Kidney (tissue), 14 donors: ENCODE data around the gene ANTXRL. TPM values are rescaled to one million over a fixed set of nuclear protein-coding genes. Genes with fewer than 3 reads are reported as not detected.
"Not testable (repeated sequence)": the region's sequence is repeated elsewhere in the genome, so short reads cannot be mapped to it uniquely, and the experiment has no call there.

ENCODE experiments used
- DNase-seq, 5 donors: peaks; one replicate each; pipeline ENCODE4 v3.0.0-alpha.2; 2013 to 2020
- FAIRE-seq: peaks from 2 replicates; lab custom pipeline; 2012; peaks lifted over from hg19 to GRCh38; lab: Jason Lieb, UNC
- H3K27ac ChIP-seq, 2 donors: one replicate each; pipeline ENCODE4 v1.7.0; 2013; ENCODE audit warnings: low read depth in 2 of 2, low read length in 2 of 2, inconsistent platforms in 1 of 2
- H3K27me3 ChIP-seq: one replicate; pipeline ENCODE4 v1.7.1; 2013; ENCODE audit warnings: low read length, inconsistent platforms; ENCODE audit not compliant: control insufficient read depth, insufficient read depth
- H3K36me3 ChIP-seq, 3 donors: one replicate each; pipeline versions ENCODE4 v1.7.0 to v1.7.1; 2013; ENCODE audit warnings: low read length in 3 of 3, control low read depth in 1 of 3, inconsistent platforms in 1 of 3; ENCODE audit not compliant: insufficient read depth in 3 of 3, control insufficient read depth in 2 of 3
- H3K4me1 ChIP-seq, 3 donors: one replicate each; pipeline versions ENCODE4 v1.7.0 to v1.7.1; 2013; ENCODE audit warnings: low read length in 3 of 3, inconsistent platforms in 1 of 3, low read depth in 1 of 3; ENCODE audit not compliant: control insufficient read depth in 2 of 3, insufficient read depth in 2 of 3
- H3K4me3 ChIP-seq, 3 donors: one replicate each; pipeline versions ENCODE4 v1.7.0 to v1.8.1; 2013; ENCODE audit warnings: low read length in 3 of 3, control low read depth in 1 of 3, inconsistent platforms in 1 of 3
- H3K9ac ChIP-seq, 3 donors: one replicate each; pipeline versions ENCODE4 v1.7.0 to v1.7.1; 2013; ENCODE audit warnings: low read length in 3 of 3, control low read depth in 1 of 3, inconsistent platforms in 1 of 3
- H3K9me3 ChIP-seq, 3 donors: one replicate each; pipeline versions ENCODE4 v1.7.0 to v1.7.1; 2013; ENCODE audit warnings: low read length in 3 of 3, control low read depth in 1 of 3, inconsistent platforms in 1 of 3; ENCODE audit not compliant: control insufficient read depth in 2 of 3, insufficient read depth in 1 of 3
- intact Hi-C: fragments of 100-400 bp; cut with DNase I; formaldehyde crosslinking; loops from one replicate; pipeline ENCODE4 v1.11.1; 2022
- polyA plus RNA-seq: library from polyadenylated mRNA; stranded (reverse); fragments of 350-450 nt; fragmentation: Illumina TruSeq; extraction: RNeasy Lipid Tissue Mini Kit (QIAGEN cat#74804); gene quantifications from one replicate; pipeline ENCODE4 v1.2.3, GENCODE V29; 2014; ENCODE audit warnings: low read depth, low replicate concordance; ENCODE audit not compliant: insufficient read depth
- total RNA-seq: library from RNA; stranded (reverse); fragmentation: NEBNext Ultra II Directional; extraction: Animal tissue kit (Norgen Biotek cat#: 25700); gene quantifications from one replicate; pipeline ENCODE4 v1.2.1, GENCODE V29; 2021
- TF ChIP-seq, protein P1 (sequence below): IDR thresholded peaks from 3 replicates; pipeline ENCODE4 v1.5.1; 2012; ENCODE audit warnings: mild to moderate bottlenecking, moderate library complexity, borderline replicate concordance; ENCODE audit not compliant: insufficient read depth; ENCODE audit errors: extremely low read depth
- donor health status: control.
- donor health status: control.
- donor health status: control.
- donor health status: control.
- donor health status: control.
- donor health status: DM: yes; HTN: yes; CAD: no.
- donor health status: Normal renal cell carcinoma (clear cell type).

ANTXRL gene
- total and polyA plus RNA-seq, 2 donors from 2014 or later, result 0.16 TPM; not detected in 1

DNA sequence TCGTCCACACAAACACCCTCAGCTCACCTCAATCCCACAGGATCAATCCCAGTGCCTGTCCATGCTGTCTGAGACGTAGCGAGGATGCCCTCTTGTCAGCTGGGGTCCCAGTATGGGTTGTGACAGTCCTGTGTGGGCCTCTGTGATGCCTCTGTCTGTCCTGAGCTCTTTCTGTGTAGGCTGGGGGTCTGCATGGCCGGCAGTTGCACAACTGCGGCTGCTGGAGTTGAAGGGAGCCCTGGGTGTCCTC is 12.4 kb downstream of the ANTXRL start:
- no peaks in the 10 kb centered on the region for H3K9me3 ChIP-seq
- H3K27me3 ChIP-seq, result no peaks in the 10 kb centered on the region
- no peaks in the 10 kb centered on the region for H3K36me3 ChIP-seq
- intact Hi-C loops, result no loop called here
- no peak overlapping the region for H3K4me3 ChIP-seq
- DNase-seq (no peak), FAIRE-seq (no peak)
- H3K27ac ChIP-seq, result no peak overlapping the region
- no peak overlapping the region for H3K9ac ChIP-seq
- no peaks in the 10 kb centered on the region for H3K4me1 ChIP-seq
- TF ChIP-seq, protein P1, sequence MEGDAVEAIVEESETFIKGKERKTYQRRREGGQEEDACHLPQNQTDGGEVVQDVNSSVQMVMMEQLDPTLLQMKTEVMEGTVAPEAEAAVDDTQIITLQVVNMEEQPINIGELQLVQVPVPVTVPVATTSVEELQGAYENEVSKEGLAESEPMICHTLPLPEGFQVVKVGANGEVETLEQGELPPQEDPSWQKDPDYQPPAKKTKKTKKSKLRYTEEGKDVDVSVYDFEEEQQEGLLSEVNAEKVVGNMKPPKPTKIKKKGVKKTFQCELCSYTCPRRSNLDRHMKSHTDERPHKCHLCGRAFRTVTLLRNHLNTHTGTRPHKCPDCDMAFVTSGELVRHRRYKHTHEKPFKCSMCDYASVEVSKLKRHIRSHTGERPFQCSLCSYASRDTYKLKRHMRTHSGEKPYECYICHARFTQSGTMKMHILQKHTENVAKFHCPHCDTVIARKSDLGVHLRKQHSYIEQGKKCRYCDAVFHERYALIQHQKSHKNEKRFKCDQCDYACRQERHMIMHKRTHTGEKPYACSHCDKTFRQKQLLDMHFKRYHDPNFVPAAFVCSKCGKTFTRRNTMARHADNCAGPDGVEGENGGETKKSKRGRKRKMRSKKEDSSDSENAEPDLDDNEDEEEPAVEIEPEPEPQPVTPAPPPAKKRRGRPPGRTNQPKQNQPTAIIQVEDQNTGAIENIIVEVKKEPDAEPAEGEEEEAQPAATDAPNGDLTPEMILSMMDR, result no peak

DNA sequence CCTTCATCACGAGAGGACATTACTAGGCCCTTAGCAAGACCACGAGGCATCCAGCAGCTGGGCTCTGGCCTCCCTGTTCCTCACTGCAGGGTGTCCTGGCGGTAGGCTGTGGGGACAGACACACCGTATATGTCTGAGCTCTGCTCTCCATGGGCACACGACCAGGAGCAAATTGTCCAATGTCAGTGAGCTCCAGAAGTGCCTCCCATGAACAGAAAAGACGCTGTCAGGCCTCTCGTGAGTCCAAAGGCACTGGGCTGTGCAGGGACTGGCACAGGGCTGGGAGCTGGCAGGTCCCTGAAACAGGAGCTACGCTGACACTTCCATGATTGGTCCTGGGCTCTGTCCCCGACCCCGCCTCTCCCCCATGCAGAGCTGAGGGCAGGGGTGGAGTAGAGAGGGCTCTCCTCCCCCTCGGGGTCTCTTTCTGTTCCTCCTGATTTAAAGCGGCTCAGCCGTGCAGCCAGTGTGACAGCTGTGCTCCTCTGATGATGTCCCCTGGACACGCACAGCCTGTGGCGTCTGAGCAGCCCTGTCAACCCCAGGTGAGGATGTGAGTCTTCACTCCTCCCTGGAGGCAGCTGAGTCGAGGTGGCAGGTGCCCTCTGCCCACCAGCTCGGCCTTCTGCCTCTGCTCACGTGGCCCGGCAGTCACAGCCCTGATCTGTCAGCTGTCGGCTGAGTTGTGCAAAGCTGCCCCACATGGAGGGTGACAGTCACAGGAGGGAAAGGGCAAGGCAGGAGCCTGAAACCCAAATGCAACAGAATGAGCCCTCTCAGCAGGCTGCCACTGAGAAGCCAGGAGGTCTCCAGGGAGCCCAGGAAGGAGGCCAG is 13.0 kb downstream of the ANTXRL start:
- Histone ChIP-seq H3K9me3 (no peaks in the 10 kb centered on the region), H3K36me3 (no peaks in the 10 kb centered on the region), H3K27ac (no peak overlapping the region), H3K4me1 (no peaks in the 10 kb centered on the region), H3K27me3 (no peaks in the 10 kb centered on the region), H3K9ac (no peak overlapping the region), H3K4me3 (no peak overlapping the region)
- TF ChIP-seq, protein P1, result no peak
- FAIRE-seq, result no peak
- intact Hi-C loops, result no loop called here
- DNase-seq, result peak in 4 of 5 donors; percentile 52 to 74 (median 70)

DNA sequence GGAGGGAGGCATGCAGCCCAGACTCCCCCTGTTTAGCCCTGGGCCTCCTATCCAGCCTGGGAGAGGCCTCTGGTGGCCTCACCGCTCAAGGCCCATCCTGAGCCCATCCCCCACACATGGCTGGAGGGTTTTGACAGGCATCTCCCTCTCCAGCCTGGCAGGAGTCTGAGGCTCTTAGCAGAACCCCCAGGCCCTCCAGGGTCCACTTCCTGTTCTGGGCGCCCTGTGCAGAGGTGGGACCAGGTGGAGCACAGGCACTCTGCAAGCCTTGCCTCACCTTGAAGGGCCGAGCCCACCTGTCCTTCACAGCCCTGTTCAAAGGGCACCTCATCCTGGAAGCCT is 13.5 kb downstream of the ANTXRL start:
- H3K27me3 ChIP-seq, H3K9me3 ChIP-seq, H3K4me1 ChIP-seq, H3K9ac ChIP-seq, FAIRE-seq, H3K27ac ChIP-seq, H3K4me3 ChIP-seq, intact Hi-C loops, H3K36me3 ChIP-seq, DNase-seq: not testable (repeated sequence)

DNA sequence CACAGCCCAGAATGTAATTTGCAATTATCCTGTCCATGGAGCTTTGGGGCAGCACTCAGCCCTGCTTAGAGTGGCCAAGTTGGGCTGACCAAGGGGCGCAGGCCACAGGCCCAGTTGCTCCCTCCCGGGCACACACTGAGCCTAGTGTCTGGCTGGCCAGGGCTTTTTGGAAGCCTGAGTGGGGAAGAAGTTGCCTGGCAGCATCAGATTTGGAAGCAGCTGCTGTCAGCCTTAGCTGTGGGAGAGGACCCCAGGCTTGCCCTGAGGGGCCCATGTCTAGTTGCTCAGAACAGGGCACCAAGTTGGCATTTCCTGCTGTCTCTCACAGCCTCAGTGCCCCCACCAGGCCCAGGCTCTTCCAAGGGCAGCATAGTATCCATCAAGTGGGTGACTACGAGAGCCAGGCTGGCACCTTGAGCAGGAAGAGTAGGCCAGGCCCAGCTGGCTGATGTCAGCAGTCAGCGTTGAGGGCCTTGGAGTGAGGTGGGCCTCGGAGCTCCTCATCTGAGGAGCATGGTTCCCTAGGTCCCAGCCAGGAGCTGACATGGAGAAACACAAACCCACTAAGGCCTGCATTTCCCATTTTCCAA is 14.4 kb downstream of the ANTXRL start:
- Histone ChIP-seq H3K4me1 (no peaks in the 10 kb centered on the region), H3K4me3 (no peak overlapping the region), H3K27me3 (no peaks in the 10 kb centered on the region), H3K36me3 (no peaks in the 10 kb centered on the region), H3K9me3 (no peaks in the 10 kb centered on the region), H3K9ac (no peak overlapping the region), H3K27ac (no peak overlapping the region)
- TF ChIP-seq, protein P1, result no peak
- FAIRE-seq, result no peak
- intact Hi-C loops, result no loop called here
- peak in 1 of 5 donors; percentile 33 for DNase-seq
